ENCODE data around the gene ZFP36.

The ZFP36 gene

DNA sequence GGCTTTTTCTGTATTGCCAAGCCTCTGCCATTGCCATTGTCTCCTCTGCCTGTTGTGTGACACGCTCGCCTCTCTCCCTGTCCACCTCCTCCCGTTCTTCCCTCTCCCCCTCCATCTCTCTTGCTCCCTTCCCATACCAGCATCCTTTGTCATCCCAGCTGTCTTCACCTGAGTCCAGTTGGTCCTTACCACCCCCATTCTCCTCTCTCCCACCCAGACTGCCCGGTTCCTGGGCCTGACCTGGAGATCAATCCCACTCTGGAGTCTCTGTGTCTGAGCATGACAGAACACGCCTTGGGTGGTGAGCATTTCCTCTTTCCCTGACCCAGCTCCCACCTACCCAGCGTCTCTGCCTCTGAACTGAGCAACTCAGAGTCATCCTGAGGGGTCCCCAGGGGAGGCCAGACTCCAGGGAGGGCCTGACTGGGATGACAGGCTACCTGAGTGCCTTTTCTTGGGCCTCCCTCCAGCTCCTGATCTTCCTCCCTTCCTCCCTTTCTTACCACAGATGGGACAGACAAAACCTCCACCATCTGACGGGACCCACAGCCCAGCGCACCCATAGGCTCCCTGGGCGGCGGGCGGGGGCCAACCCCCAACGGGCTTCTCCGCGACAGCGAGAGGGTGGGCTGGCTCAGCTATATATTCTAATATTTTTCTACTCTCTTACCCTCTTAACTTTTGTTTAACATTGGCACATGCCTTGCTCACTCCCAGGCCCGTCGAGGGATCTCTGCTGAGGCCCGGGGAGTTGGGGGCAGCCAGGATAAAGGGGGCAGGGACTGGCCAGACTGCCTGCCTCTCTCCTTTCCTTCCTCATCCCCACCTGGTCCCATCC, 23.4 kb upstream of the ZFP36 start:
- DNase-seq (ENCODE audit: low read depth in 2 of 2, low spot score in 1 of 2): no peak

DNA sequence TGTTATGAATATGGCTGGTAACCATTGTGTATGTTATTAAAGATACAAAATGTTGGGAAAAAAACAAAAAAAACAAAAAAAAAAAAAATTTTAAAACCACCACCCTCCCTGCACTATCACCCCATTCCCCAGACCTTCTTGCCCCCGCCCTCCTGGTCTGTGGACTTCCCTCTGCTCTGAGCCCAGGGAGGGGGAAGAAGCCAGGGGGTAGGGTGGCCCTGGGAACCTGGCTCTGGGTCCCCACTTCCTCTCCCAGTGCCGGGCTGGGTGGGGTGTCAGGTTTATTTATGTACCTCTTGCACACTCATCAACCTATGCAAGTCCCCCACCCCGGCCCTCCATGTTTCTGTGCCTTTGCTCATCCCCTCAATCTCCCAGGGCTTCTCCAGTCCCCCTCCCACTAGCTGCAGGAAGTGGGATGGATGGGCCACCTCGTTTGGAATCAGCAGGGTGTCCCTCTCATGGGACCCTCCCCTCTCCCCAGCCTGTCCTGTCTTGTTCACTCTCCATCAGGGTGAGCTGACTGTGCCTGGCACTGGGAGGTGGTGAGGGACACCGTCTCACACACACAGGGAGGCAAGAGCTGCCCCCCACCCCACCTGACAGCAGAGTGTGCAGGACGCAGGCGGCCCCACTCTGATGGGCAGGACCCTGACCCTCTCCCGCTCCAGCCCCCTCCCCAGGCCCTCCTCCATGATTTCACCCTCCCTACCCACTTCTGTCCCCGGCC, 21.6 kb upstream of the ZFP36 start:
- DNase-seq (ENCODE audit: low read depth in 2 of 2, low spot score in 1 of 2): no peak

- DNase-seq (ENCODE audit: low read depth in 2 of 2, low spot score in 1 of 2): no peak
Observed at GRCh38 chr19:39385629-39386411, 20.8 kb upstream of the ZFP36 start.

DNA sequence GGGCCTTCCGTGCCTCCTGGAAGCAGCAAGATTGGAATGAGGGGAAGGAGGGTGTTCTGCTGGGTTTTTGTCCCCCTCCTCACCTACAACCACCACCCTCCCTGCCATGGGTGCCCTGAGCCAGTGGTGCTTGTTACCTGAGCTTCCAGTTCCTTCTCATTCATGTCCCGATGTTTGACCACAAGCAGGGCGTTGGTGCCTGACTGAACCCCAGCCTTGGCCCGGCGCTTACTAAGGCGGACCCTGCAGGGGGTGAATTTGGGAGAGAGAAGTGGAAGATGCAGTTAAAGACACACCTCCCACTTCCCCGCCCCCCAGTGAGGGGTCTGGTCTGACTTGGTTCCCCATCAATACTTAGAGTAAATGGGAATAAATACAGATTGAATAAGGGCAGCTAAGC, 20.1 kb upstream of the ZFP36 start:
- no peak for DNase-seq (ENCODE audit: low read depth in 2 of 2, low spot score in 1 of 2)

DNA sequence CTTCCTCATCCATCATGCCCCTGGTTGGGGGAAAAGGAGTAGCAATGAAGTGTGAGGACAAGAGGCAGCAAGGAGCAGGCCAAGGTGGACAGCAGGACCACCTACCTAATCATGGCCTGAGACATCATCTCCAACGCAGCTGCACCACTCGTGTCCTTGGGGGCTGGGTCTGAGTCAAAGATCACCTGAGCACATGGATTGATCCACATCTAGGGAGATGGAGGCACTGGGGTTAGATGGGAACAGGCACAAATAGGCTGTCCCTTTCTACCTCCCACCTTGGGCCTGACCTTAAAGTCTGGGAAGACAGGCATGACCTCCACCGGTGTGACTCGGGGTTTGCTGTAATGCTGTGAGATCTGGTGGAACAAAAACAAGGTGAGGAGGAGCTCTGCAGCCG, 18.0 kb upstream of the ZFP36 start:
- DNase-seq (ENCODE audit: low read depth in 2 of 2, low spot score in 1 of 2): no peak

- no peak for DNase-seq (ENCODE audit: low read depth in 2 of 2, low spot score in 1 of 2)
Observed at GRCh38 chr19:39389631-39390414, 16.8 kb upstream of the ZFP36 start.

GRCh38 chr19:39390451-39390750, 16.2 kb upstream of the ZFP36 start:
- DNase-seq (ENCODE audit: low read depth in 2 of 2, low spot score in 1 of 2): peak in 1 of 2 donors; percentile 64

- DNase-seq (ENCODE audit: low read depth in 2 of 2, low spot score in 1 of 2): peak; percentile 80 to 91
Observed at GRCh38 chr19:39390751-39391437, 15.8 kb upstream of the ZFP36 start, which contains the start of the genes MED29 and PAF1. Gene MED29, plus strand, starts transcription at chr19:39391378. Its CDS starts 45 bp downstream, at chr19:39391423. Gene PAF1, minus strand, starts transcription at chr19:39391106. Its CDS starts 242 bp downstream, at chr19:39390864.

GRCh38 chr19:39397360-39398296, 9.0 kb upstream of the ZFP36 start:
- DNase-seq (ENCODE audit: low read depth in 2 of 2, low spot score in 1 of 2): peak; percentile 90 to 93

DNA sequence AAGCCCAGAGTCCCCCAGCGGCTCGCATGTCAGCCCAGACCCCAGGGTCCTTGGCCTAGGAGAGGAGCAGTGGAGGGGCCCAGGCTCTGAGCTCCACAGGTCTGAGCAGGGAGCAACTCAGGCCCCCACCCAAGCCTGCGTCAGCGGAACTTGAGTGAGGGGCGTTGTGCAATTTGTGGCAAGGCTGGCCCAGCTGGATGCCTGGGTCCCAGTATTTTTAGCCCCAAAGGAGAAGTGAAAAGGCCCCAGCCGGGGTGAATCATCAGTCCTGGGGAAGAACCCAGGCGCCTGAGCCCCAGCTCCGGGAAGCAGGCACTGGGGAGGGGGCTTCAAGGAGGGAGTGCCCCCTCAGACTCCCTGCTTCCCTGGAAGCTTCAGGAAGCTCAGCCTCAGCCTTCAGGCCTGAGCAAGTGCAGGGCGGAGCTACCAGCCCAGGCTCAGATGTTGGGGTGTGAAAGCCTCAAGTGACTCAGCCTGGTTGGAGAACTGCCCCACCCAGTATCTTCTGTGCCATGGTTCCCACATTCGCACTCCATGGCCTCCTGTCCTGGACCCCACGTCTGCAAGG, 8.3 kb upstream of the ZFP36 start:
- DNase-seq (ENCODE audit: low read depth in 2 of 2, low spot score in 1 of 2): peak in 1 of 2 donors; percentile 32

GRCh38 chr19:39399668-39400050, 7.0 kb upstream of the ZFP36 start:
- DNase-seq (ENCODE audit: low read depth in 2 of 2, low spot score in 1 of 2): no peak

DNA sequence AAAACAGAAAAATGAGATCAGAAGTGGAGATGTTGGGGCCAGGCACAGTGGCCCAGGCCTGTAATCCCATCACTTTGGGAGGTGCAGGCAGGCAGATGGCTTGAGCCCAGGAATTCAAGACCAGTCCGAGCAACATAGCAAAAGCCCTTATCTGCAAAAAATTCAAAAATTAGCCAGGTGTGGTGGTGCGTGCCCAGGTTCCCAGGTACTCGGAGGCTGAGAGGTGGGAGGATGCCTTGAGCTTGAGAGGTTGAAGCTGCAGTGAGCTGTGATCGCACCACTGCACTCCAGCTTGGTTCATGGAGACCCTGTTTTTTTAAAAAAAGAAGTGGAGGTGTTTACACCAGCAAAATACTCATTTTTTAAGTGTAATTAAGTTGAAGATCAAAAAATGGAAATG, 6.6 kb upstream of the ZFP36 start:
- no peak for DNase-seq (ENCODE audit: low read depth in 2 of 2, low spot score in 1 of 2)

- DNase-seq (ENCODE audit: low read depth in 2 of 2, low spot score in 1 of 2): peak in 1 of 2 donors; percentile 12
Observed at GRCh38 chr19:39401070-39401548, 5.5 kb upstream of the ZFP36 start.

GRCh38 chr19:39401549-39402345, 4.9 kb upstream of the ZFP36 start:
- peak in 1 of 2 donors; percentile 76 for DNase-seq (ENCODE audit: low read depth in 2 of 2, low spot score in 1 of 2)

- peak in 1 of 2 donors; percentile 79 for DNase-seq (ENCODE audit: low read depth in 2 of 2, low spot score in 1 of 2)
Observed at GRCh38 chr19:39402346-39403300, 4.0 kb upstream of the ZFP36 start.
